ENCODE measurements around the gene EED. TPM values are rescaled to one million over a fixed set of nuclear protein-coding genes. Genes with fewer than 3 reads are reported as not detected.

The EED gene
- total and polyA plus RNA-seq, 9 of the 15 experiments (the other 6 are each of a cell fraction or from before 2014, with no cell fraction given): 33.0 to 110 (median 55.1) TPM

DNA sequence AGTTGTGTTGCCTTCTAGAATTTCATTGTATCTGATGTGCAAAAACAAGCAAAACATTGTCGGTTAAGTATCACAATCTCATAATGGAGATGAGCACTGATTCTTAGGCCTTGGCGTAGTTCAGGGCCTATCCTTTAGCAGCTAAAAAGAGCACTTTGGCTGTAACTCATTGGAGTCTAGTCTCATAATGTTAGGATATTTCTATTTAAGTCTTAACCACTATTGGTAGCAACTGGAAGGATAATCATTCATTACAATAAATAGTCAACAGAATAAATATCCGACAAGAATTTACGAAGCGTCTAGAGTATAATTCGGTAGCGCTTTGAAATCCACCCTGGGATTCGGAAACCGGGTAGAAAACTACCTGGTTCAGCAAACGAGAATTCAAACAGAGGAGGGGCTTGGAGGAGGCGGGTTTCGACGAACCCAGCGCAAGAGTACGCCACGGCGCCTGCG is 461 bp upstream of the EED start (continued):
- TF ChIP-seq, protein P1, sequence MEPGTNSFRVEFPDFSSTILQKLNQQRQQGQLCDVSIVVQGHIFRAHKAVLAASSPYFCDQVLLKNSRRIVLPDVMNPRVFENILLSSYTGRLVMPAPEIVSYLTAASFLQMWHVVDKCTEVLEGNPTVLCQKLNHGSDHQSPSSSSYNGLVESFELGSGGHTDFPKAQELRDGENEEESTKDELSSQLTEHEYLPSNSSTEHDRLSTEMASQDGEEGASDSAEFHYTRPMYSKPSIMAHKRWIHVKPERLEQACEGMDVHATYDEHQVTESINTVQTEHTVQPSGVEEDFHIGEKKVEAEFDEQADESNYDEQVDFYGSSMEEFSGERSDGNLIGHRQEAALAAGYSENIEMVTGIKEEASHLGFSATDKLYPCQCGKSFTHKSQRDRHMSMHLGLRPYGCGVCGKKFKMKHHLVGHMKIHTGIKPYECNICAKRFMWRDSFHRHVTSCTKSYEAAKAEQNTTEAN (CRISPR knock-in tag; IDR thresholded peaks at IDR 0.05): 0 out of 2 replicates have a peak, but pooled peaks have one; percentile 17
- TF ChIP-seq HEY1 (CRISPR knock-in tag; IDR thresholded peaks at IDR 0.05; ENCODE audit: borderline replicate concordance) (no peak), ZNF232 (CRISPR knock-in tag; IDR thresholded peaks at IDR 0.05) (no peak), RBM22 (IDR thresholded peaks at IDR 0.05; ENCODE audit: low read depth, low read length, poor library complexity, severe bottlenecking) (no peak), MTA1 (IDR thresholded peaks at IDR 0.05; ENCODE audit: borderline replicate concordance) (no peak), POLR2H (tag; IDR thresholded peaks at IDR 0.05; ENCODE audit: low read depth) (peak; percentile 29; the same call in 1 of the 2 replicates)
- TF ChIP-seq, protein P2, sequence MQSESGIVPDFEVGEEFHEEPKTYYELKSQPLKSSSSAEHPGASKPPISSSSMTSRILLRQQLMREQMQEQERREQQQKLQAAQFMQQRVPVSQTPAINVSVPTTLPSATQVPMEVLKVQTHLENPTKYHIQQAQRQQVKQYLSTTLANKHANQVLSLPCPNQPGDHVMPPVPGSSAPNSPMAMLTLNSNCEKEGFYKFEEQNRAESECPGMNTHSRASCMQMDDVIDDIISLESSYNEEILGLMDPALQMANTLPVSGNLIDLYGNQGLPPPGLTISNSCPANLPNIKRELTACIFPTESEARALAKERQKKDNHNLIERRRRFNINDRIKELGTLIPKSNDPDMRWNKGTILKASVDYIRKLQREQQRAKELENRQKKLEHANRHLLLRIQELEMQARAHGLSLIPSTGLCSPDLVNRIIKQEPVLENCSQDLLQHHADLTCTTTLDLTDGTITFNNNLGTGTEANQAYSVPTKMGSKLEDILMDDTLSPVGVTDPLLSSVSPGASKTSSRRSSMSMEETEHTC (IDR thresholded peaks at IDR 0.05): no peak
- TF ChIP-seq, protein P3, sequence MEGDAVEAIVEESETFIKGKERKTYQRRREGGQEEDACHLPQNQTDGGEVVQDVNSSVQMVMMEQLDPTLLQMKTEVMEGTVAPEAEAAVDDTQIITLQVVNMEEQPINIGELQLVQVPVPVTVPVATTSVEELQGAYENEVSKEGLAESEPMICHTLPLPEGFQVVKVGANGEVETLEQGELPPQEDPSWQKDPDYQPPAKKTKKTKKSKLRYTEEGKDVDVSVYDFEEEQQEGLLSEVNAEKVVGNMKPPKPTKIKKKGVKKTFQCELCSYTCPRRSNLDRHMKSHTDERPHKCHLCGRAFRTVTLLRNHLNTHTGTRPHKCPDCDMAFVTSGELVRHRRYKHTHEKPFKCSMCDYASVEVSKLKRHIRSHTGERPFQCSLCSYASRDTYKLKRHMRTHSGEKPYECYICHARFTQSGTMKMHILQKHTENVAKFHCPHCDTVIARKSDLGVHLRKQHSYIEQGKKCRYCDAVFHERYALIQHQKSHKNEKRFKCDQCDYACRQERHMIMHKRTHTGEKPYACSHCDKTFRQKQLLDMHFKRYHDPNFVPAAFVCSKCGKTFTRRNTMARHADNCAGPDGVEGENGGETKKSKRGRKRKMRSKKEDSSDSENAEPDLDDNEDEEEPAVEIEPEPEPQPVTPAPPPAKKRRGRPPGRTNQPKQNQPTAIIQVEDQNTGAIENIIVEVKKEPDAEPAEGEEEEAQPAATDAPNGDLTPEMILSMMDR (IDR thresholded peaks at IDR 0.05 in 2 of 3, conservative IDR thresholded peaks at IDR 0.05 in 1 of 3; ENCODE audit: insufficient read depth in 2 of 3, low read depth in 1 of 3, low read length in 3 of 3): 0 out of 6 replicates have a peak, but pooled peaks of 1 of the 3 experiments have one; percentile 5
- TF ChIP-seq, protein P4, sequence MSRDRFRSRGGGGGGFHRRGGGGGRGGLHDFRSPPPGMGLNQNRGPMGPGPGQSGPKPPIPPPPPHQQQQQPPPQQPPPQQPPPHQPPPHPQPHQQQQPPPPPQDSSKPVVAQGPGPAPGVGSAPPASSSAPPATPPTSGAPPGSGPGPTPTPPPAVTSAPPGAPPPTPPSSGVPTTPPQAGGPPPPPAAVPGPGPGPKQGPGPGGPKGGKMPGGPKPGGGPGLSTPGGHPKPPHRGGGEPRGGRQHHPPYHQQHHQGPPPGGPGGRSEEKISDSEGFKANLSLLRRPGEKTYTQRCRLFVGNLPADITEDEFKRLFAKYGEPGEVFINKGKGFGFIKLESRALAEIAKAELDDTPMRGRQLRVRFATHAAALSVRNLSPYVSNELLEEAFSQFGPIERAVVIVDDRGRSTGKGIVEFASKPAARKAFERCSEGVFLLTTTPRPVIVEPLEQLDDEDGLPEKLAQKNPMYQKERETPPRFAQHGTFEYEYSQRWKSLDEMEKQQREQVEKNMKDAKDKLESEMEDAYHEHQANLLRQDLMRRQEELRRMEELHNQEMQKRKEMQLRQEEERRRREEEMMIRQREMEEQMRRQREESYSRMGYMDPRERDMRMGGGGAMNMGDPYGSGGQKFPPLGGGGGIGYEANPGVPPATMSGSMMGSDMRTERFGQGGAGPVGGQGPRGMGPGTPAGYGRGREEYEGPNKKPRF (IDR thresholded peaks at IDR 0.05; ENCODE audit: low read depth, low read length): no peak
- TF ChIP-seq, protein P5, sequence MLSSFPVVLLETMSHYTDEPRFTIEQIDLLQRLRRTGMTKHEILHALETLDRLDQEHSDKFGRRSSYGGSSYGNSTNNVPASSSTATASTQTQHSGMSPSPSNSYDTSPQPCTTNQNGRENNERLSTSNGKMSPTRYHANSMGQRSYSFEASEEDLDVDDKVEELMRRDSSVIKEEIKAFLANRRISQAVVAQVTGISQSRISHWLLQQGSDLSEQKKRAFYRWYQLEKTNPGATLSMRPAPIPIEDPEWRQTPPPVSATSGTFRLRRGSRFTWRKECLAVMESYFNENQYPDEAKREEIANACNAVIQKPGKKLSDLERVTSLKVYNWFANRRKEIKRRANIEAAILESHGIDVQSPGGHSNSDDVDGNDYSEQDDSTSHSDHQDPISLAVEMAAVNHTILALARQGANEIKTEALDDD (IDR thresholded peaks at IDR 0.05): peak; percentile 77; the same call in 1 of the 2 replicates
- TF ChIP-seq, protein P6, sequence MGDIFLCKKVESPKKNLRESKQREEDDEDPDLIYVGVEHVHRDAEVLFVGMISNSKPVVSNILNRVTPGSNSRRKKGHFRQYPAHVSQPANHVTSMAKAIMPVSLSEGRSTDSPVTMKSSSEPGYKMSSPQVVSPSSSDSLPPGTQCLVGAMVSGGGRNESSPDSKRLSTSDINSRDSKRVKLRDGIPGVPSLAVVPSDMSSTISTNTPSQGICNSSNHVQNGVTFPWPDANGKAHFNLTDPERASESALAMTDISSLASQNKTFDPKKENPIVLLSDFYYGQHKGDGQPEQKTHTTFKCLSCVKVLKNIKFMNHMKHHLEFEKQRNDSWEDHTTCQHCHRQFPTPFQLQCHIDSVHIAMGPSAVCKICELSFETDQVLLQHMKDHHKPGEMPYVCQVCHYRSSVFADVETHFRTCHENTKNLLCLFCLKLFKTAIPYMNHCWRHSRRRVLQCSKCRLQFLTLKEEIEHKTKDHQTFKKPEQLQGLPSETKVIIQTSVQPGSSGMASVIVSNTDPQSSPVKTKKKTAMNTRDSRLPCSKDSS (IDR thresholded peaks at IDR 0.05; ENCODE audit: low read depth, partially characterized antibody): no peak
